Suppressor macrophage treated with lipopolysaccharide for 1 hour (primary cell): ENCODE measurements around the gene SLC6A6.

ENCODE experiments used
- DNase-seq, 3 donors: peaks; one replicate each; pipeline ENCODE4 v3.0.0-alpha.2; 2020 to 2022

The SLC6A6 gene

GRCh38 chr3:14402304-14402811 lies at the start of gene SLC6A6:
Gene SLC6A6 (plus strand): TSS chr3:14402606. CDS start chr3:14443635, 41,029 bp downstream.
- peak; percentile 87 to 95 (median 93) for DNase-seq

GRCh38 chr3:14353502-14353901 lies 48.9 kb upstream of the SLC6A6 start:
- peak in 1 of 3 donors; percentile 27 for DNase-seq

- no peak for DNase-seq
Measured at GRCh38 chr3:14357463-14357862, 44.9 kb upstream of the SLC6A6 start.

- DNase-seq = no peak
Measured at GRCh38 chr3:14358426-14359211, 43.8 kb upstream of the SLC6A6 start.

GRCh38 chr3:14359348-14359747 lies 43.1 kb upstream of the SLC6A6 start:
- no peak for DNase-seq

GRCh38 chr3:14360123-14360881 lies 42.1 kb upstream of the SLC6A6 start:
- no peak for DNase-seq

- DNase-seq = no peak
Measured at GRCh38 chr3:14361068-14361677, 41.2 kb upstream of the SLC6A6 start.

- DNase-seq = no peak
Measured at GRCh38 chr3:14362890-14363289, 39.5 kb upstream of the SLC6A6 start.

GRCh38 chr3:14363379-14363778 lies 39.0 kb upstream of the SLC6A6 start:
- DNase-seq = no peak

GRCh38 chr3:14363991-14364390 lies 38.4 kb upstream of the SLC6A6 start:
- peak; percentile 89 to 92 (median 90) for DNase-seq

- no peak for DNase-seq
Measured at GRCh38 chr3:14364580-14365292, 37.7 kb upstream of the SLC6A6 start.

GRCh38 chr3:14366248-14366647 lies 36.2 kb upstream of the SLC6A6 start:
- DNase-seq = peak; percentile 31 to 51 (median 35)

- DNase-seq = no peak
Measured at GRCh38 chr3:14366915-14367823, 35.2 kb upstream of the SLC6A6 start.

GRCh38 chr3:14368146-14368545 lies 34.3 kb upstream of the SLC6A6 start:
- no peak for DNase-seq

- no peak for DNase-seq
Measured at GRCh38 chr3:14368885-14369284, 33.5 kb upstream of the SLC6A6 start.

- peak in 1 of 3 donors; percentile 19 for DNase-seq
Measured at GRCh38 chr3:14369675-14370669, 32.4 kb upstream of the SLC6A6 start.

- no peak for DNase-seq
Measured at GRCh38 chr3:14370720-14371572, 31.5 kb upstream of the SLC6A6 start.

GRCh38 chr3:14371573-14372474 lies 30.6 kb upstream of the SLC6A6 start:
- DNase-seq = peak; percentile 92 to 94 (median 92)
